ENCODE measurements around the gene SGSM1.

SGSM1 gene

DNA sequence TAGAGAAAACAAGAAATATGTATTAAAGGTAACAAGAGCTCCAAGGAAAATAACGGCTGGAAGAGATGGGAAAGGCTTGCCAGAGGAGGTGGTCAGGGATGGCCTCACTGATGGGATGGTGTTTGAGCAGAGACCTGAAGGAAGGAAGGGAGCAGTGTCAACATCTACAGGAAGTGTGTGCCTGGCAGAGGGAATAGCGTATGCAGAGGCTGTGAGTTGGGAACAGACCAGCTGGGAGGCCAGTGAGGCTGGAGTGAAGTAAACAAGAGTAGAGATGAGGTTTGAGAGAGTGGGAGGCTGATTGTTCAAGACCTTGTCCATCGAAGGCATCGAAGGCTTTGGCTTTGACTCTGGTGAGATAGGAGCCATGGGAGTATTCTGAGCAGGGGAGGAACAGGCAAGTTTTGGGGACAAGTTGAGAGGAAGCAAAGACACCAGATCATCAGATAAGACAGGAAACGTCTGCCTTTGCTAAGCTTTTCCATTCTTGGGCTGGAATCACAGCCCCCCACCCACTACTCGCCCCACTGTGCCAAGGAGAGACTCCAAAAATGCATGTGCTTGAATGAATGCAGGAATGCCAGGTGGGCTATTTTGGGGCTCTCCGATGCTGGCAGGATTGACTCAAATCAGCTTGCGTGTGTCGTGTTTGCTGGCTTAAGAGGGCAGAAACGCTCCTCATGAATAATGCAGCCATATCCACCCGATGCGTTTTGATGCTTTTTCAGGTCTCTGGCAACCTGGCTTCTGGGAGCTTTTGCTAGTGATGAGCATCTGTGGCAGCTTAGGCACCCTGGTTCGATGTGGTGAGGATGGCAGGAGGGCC is 7.2 kb downstream of the SGSM1 start:
- DNase-seq (ENCODE audit: extremely low read depth, insufficient read length) = no peak
- Histone ChIP-seq H3K27me3 (replicated peaks; ENCODE audit: control insufficient read depth, insufficient read depth, low read length) (no peaks in the 10 kb centered on the region; the same call in none of the 2 replicates), H3K36me3 (ENCODE audit: control insufficient read depth, insufficient read depth, low read length) (no peaks in the 10 kb centered on the region), H3K4me3 (replicated peaks; ENCODE audit: low read depth, low read length) (no peak overlapping the region)
- TF ChIP-seq, protein P1, sequence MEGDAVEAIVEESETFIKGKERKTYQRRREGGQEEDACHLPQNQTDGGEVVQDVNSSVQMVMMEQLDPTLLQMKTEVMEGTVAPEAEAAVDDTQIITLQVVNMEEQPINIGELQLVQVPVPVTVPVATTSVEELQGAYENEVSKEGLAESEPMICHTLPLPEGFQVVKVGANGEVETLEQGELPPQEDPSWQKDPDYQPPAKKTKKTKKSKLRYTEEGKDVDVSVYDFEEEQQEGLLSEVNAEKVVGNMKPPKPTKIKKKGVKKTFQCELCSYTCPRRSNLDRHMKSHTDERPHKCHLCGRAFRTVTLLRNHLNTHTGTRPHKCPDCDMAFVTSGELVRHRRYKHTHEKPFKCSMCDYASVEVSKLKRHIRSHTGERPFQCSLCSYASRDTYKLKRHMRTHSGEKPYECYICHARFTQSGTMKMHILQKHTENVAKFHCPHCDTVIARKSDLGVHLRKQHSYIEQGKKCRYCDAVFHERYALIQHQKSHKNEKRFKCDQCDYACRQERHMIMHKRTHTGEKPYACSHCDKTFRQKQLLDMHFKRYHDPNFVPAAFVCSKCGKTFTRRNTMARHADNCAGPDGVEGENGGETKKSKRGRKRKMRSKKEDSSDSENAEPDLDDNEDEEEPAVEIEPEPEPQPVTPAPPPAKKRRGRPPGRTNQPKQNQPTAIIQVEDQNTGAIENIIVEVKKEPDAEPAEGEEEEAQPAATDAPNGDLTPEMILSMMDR (IDR thresholded peaks at IDR 0.05; ENCODE audit: insufficient read depth, low read length, poor library complexity, severe bottlenecking) = no peak

DNA sequence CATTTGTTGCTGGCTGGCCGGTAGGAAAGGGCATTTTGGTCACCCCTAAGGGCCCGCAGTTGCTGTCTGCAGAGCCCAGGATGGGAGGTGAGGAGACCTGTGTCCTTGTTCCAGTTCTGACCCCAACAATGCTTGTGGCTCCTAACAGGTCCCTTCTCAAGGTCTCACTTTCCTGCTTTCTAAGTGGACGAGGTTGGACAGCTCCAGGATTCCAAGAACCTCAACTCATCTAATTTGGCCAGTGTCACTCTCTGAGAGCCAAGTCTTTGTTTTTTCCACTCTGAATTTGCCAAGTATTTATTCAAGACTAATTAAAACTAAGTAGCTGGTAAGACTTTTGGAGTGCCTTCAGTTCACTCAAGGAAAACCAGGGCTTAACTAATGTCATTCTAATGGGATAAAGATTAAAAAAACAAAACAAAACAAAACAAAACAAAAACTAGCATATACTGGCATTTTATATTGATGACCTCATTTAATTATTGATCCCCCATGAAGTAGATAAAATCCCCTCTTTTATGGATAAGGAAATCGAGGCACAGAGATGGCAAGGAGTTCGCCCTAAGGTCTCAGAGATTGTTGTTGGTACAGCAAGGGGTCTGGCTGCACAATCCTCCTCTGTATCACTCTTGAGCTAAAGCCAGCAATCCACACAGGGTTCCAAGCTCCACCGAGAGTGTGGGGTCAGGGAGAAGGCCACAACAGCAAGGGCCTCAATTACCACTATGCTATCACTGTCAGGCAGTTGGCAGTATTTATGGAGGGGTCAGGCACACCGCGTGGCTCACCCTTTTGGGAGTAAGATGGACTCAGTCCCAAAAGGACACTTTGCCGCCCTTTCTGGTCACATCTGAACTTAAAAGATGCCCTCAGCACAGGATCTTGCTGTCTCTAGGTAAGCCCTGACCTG is 8.1 kb downstream of the SGSM1 start:
- Histone ChIP-seq H3K36me3 (ENCODE audit: control insufficient read depth, insufficient read depth, low read length) (no peaks in the 10 kb centered on the region), H3K4me3 (replicated peaks; ENCODE audit: low read depth, low read length) (no peak overlapping the region), H3K27me3 (replicated peaks; ENCODE audit: control insufficient read depth, insufficient read depth, low read length) (no peaks in the 10 kb centered on the region; the same call in none of the 2 replicates)
- TF ChIP-seq, protein P1 (IDR thresholded peaks at IDR 0.05; ENCODE audit: insufficient read depth, low read length, poor library complexity, severe bottlenecking) = no peak
- no peak for DNase-seq (ENCODE audit: extremely low read depth, insufficient read length)

DNA sequence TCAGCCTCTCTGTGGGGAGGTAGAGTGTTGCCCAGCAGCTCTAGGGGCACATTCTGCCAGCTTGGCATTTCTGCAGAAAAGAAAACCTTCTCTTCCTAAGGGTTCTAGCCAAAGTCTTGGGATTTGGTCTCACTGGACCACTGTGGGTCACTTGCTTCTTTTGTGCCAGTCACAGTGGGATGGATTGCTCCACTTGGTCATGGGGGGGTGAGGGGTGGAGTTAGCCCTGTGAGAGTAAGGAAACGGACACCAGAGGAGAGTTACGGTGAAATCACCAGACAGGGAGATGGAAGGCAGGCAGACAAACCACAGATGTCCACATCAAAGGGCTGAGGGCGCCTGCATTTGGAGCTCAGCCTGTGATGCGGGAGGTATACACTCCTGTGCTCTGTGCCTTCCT is 10.8 kb downstream of the SGSM1 start:
- Histone ChIP-seq H3K27me3 (replicated peaks; ENCODE audit: control insufficient read depth, insufficient read depth, low read length) (no peaks in the 10 kb centered on the region; the same call in 1 of the 2 replicates), H3K36me3 (ENCODE audit: control insufficient read depth, insufficient read depth, low read length) (no peaks in the 10 kb centered on the region), H3K4me3 (replicated peaks; ENCODE audit: low read depth, low read length) (no peak overlapping the region)
- no peak for DNase-seq (ENCODE audit: extremely low read depth, insufficient read length)
- TF ChIP-seq, protein P1 (IDR thresholded peaks at IDR 0.05; ENCODE audit: insufficient read depth, low read length, poor library complexity, severe bottlenecking) = no peak

DNA sequence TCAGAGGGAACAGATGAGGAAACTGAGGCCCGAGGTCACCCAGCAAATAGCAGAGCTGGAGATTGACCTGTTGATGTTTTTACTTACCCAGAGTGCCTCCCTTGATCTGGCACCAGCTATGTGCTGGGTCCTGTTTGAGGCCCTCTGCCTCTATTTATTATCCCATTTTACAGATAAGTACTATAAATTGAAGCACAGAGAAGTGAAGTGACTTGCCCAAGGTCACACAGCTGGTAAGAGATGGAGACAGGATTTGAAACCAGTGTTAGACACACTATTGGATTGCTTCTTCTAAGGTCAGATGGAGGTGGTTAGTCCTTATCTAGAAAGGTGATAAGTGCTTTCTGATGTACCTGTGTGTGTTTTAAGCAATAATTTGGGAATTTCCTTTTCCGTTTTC is 13.5 kb downstream of the SGSM1 start:
- Histone ChIP-seq H3K36me3 (ENCODE audit: control insufficient read depth, insufficient read depth, low read length) (no peaks in the 10 kb centered on the region), H3K4me3 (replicated peaks; ENCODE audit: low read depth, low read length) (no peak overlapping the region), H3K27me3 (replicated peaks; ENCODE audit: control insufficient read depth, insufficient read depth, low read length) (no peaks in the 10 kb centered on the region)
- TF ChIP-seq, protein P1 (IDR thresholded peaks at IDR 0.05; ENCODE audit: insufficient read depth, low read length, poor library complexity, severe bottlenecking) = no peak
- no peak for DNase-seq (ENCODE audit: extremely low read depth, insufficient read length)

DNA sequence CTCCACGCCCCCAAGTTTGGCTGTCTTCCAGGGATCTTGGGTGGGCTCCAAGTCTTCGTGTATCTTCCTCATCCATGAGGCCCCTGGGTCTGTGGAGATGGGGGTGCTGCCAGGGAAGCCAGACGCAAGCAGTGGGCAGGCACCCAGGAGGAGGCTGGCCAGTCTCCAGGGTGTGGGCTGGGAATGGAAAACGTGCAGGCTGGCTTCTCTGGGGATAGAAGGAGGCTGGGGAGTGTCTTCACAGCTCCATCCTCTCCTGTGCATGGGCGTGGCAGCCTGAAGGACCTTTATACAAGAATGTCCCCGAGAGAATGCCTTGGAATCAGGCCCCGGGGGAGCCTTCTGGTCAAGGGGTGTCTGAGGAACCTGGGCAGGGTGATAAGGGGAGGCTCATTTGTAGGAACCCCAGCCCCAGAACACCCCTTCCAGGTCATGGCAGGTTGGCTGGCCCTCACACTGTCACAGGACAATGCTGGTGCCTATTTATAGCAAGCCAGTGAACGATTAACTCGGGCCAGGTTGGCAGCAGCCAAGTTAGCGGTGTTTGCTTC is 14.0 kb downstream of the SGSM1 start:
- no peak for DNase-seq (ENCODE audit: extremely low read depth, insufficient read length)
- TF ChIP-seq, protein P1 (IDR thresholded peaks at IDR 0.05; ENCODE audit: insufficient read depth, low read length, poor library complexity, severe bottlenecking) = no peak

More for the DNA sequence above, 14.0 kb downstream of the SGSM1 start:
- H3K4me3 ChIP-seq (replicated peaks; ENCODE audit: low read depth, low read length) = no peak overlapping the region
- no peaks in the 10 kb centered on the region for H3K27me3 ChIP-seq (replicated peaks; ENCODE audit: control insufficient read depth, insufficient read depth, low read length)
- no peaks in the 10 kb centered on the region for H3K36me3 ChIP-seq (ENCODE audit: control insufficient read depth, insufficient read depth, low read length)

Measured in GM06990 (cell line).